ENCODE results near the gene DPCD.

Gene DPCD

DNA sequence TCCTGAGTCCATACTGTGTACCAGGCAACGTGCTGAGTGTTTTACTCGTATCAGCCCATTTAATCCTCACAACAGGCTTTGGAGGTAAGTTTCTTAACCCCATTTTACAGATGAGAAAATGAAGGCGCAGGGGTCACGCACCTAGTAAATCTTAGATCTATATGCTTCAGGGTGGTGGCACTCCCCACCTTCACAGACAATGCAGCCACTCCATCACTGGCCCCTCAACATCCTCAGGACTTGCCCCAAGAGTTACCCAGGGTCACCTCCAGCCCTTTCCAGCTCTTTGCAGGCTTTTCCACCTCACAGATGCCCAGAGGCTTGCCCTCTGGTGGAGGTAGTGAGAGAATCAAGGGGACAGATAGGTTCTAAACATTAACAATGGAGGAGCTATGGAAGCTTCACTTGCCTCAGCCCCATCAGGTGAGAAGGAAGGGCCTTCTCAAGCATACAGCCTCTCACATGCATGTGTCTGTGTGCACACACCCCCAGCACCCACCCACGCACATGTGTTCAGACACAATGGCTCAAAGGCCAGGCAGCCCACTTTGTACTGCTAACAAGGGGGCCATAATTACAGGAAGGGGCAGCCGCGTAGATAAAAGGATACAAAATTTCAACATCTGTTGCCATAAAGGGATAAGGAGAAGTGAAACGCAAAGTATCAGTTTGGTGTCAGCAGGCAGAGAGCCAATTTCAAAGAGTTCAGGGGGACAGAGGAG, 29.1 kb downstream of the DPCD start:
- H3K79me2 ChIP-seq (ENCODE audit: insufficient read depth, low read depth), result no peaks in the 10 kb centered on the region
- no peak overlapping the region for H3K4me3 ChIP-seq (IDR thresholded peaks at IDR 0.05; ENCODE audit: insufficient read depth, low read depth, low read length)
- H3K4me2 ChIP-seq, result no peak overlapping the region
- H3K4me1 ChIP-seq (ENCODE audit: low read depth, poor library complexity, severe bottlenecking), result no peaks in the 10 kb centered on the region
- no peaks in the 10 kb centered on the region for H3K27me3 ChIP-seq (ENCODE audit: insufficient read depth, low read depth)
- no peak overlapping the region for H3K9ac ChIP-seq
- H3K27ac ChIP-seq, result no peak overlapping the region
- H3K36me3 ChIP-seq (ENCODE audit: insufficient read depth), result no peaks in the 10 kb centered on the region
- H4K20me1 ChIP-seq (ENCODE audit: insufficient read depth), result no peaks in the 10 kb centered on the region
- no peak overlapping the region for H2AFZ ChIP-seq (ENCODE audit: low read depth)
- TF ChIP-seq, protein P1, sequence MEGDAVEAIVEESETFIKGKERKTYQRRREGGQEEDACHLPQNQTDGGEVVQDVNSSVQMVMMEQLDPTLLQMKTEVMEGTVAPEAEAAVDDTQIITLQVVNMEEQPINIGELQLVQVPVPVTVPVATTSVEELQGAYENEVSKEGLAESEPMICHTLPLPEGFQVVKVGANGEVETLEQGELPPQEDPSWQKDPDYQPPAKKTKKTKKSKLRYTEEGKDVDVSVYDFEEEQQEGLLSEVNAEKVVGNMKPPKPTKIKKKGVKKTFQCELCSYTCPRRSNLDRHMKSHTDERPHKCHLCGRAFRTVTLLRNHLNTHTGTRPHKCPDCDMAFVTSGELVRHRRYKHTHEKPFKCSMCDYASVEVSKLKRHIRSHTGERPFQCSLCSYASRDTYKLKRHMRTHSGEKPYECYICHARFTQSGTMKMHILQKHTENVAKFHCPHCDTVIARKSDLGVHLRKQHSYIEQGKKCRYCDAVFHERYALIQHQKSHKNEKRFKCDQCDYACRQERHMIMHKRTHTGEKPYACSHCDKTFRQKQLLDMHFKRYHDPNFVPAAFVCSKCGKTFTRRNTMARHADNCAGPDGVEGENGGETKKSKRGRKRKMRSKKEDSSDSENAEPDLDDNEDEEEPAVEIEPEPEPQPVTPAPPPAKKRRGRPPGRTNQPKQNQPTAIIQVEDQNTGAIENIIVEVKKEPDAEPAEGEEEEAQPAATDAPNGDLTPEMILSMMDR (conservative IDR thresholded peaks at IDR 0.05; ENCODE audit: low read depth, low read length), result no peak

DNA sequence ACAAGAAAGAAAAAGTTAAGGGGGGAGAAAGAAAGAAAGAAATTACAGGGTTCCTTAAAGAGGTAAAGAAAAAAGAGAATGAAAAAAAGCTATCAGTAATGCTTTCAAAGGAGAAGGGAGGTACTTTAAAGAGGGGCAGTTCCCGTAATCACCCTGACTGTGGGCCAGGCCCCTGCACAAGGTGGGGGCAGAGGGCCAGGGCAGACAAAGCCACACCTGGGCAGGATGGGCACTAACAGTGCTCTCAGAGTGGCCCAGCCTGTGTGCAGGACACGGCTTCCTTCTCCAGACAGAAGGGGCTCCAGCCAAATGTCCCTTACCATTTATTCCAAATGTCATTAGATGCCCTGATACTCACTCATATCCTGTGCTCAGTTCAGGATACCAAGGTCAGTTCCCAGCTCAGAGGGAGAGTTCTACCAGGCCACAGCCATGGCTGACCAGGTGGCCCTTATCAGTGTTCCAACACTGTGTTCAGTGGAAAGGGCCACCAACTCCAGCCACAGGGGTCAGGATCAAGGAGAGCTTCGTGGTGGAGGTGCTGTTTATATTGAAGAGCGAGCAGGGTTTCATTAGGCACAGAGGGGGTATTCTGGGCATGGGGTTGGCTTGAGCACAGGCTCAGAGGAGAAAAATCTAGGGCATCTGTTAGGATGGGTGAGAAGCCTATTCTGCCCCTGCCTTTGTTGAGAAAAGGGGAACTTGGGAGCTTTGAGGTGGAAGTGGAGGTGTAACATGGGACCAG, 29.9 kb downstream of the DPCD start:
- TF ChIP-seq, protein P1 (conservative IDR thresholded peaks at IDR 0.05; ENCODE audit: low read depth, low read length), result no peak
- no peak overlapping the region for H3K4me2 ChIP-seq

DNA sequence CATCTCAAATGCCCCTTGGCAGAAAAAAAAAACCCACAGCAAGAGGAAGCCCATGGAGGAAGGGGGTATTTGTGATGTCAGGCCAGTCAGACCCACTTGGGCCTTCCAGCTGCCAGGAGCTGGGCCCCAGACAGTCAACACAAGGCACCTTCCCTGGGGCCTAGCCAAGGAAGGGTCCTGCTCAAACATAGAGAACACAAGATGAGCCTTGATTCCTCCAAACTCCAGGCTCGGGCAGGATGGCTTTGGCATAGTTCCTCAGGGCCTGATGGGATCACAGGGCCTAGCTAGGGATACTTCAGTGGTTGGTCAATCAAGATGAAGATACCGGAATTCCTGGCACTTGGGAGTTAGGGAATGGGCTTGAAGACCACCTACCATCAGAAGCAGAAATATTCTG, 30.8 kb downstream of the DPCD start:
- no peak overlapping the region for H3K9ac ChIP-seq
- no peaks in the 10 kb centered on the region for H3K27me3 ChIP-seq (ENCODE audit: insufficient read depth, low read depth)
- no peak overlapping the region for H2AFZ ChIP-seq (ENCODE audit: low read depth)
- no peaks in the 10 kb centered on the region for H3K79me2 ChIP-seq (ENCODE audit: insufficient read depth, low read depth)
- TF ChIP-seq, protein P1 (conservative IDR thresholded peaks at IDR 0.05; ENCODE audit: low read depth, low read length), result no peak
- no peaks in the 10 kb centered on the region for H4K20me1 ChIP-seq (ENCODE audit: insufficient read depth)
- H3K36me3 ChIP-seq (ENCODE audit: insufficient read depth), result no peaks in the 10 kb centered on the region
- H3K27ac ChIP-seq, result no peak overlapping the region
- no peaks in the 10 kb centered on the region for H3K4me1 ChIP-seq (ENCODE audit: low read depth, poor library complexity, severe bottlenecking)
- H3K4me2 ChIP-seq, result no peak overlapping the region
- H3K4me3 ChIP-seq (IDR thresholded peaks at IDR 0.05; ENCODE audit: insufficient read depth, low read depth, low read length), result no peak overlapping the region

More for the DNA sequence above, 29.9 kb downstream of the DPCD start:
- Histone ChIP-seq H3K36me3 (ENCODE audit: insufficient read depth) (no peaks in the 10 kb centered on the region), H3K27me3 (ENCODE audit: insufficient read depth, low read depth) (no peaks in the 10 kb centered on the region), H3K79me2 (ENCODE audit: insufficient read depth, low read depth) (no peaks in the 10 kb centered on the region), H3K9ac (no peak overlapping the region), H3K4me1 (ENCODE audit: low read depth, poor library complexity, severe bottlenecking) (no peaks in the 10 kb centered on the region), H2AFZ (ENCODE audit: low read depth) (no peak overlapping the region), H3K4me3 (IDR thresholded peaks at IDR 0.05; ENCODE audit: insufficient read depth, low read depth, low read length) (no peak overlapping the region), H3K27ac (no peak overlapping the region), H4K20me1 (ENCODE audit: insufficient read depth) (no peaks in the 10 kb centered on the region)

DNA sequence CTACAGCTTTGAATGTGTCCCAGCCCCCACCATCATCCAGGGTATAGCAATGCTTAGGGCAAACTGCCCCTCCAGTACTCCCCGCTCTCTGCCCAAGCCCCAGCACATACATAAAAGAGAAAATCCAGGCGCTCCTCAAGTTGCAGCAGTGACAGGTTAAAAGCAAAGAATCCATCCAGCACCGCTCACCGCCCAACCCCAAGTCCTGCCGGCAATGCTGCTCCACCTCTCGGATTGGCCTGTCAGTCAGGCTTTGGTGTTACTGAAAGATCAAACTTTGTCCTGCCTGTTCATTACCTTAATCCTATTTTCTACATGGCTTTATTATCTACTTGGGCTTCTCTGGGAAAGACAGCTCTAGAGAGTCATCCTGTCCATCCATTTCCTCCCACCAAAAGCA, 31.9 kb downstream of the DPCD start:
- no peak overlapping the region for H2AFZ ChIP-seq (ENCODE audit: low read depth)
- H3K27ac ChIP-seq, result no peak overlapping the region
- no peaks in the 10 kb centered on the region for H4K20me1 ChIP-seq (ENCODE audit: insufficient read depth)
- no peak overlapping the region for H3K4me2 ChIP-seq
- no peaks in the 10 kb centered on the region for H3K27me3 ChIP-seq (ENCODE audit: insufficient read depth, low read depth)
- no peaks in the 10 kb centered on the region for H3K36me3 ChIP-seq (ENCODE audit: insufficient read depth)
- H3K79me2 ChIP-seq (ENCODE audit: insufficient read depth, low read depth), result no peaks in the 10 kb centered on the region
- TF ChIP-seq, protein P1 (conservative IDR thresholded peaks at IDR 0.05; ENCODE audit: low read depth, low read length), result no peak
- no peak overlapping the region for H3K9ac ChIP-seq
- H3K4me3 ChIP-seq (IDR thresholded peaks at IDR 0.05; ENCODE audit: insufficient read depth, low read depth, low read length), result no peak overlapping the region
- H3K4me1 ChIP-seq (ENCODE audit: low read depth, poor library complexity, severe bottlenecking), result no peaks in the 10 kb centered on the region
